GM19238 (cell line): ENCODE measurements around the gene HEXIM1.

Experiments used
- DNase-seq: peaks from one replicate; pipeline ENCODE4 v3.0.0; 2011; ENCODE audit warnings: low spot score; ENCODE audit not compliant: insufficient read length

HEXIM1 gene

DNA sequence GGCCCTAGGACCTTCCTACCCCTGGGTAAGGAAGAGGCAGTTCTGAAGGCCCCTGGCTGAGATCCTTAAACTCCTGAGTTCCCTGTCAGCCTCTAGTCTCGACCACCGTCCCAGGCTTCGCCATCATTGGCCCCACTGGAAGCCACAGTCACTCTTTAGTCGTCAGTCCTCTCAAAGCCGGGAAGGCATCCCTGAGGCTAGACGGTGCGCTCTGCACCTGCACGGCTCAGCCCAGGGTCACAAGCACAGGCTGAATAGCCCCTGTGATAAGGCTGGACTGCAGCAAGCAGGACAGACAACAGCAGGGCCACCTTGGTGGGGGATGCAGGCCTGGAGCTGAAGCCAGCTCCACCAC, 3.3 kb upstream of the HEXIM1 start:
- DNase-seq: no peak

DNA sequence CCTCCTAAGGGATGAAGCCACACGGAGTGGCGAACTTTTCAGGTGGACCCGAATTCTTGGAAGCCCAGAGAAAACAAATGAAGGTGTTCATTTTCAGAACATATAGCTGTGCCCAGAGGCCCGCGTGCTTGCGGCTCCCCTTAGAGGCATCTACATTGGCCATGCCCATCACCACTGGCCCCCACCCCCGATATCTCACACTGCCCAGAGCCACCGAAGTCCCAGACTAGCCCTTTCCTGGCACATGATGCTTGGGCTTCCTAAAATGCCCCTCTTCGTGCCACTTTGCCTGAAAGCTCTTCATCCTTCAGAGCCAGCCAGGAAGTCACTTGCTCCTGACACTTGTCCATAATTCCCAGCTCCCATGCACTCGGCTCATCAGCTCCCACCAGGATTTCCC, 2.1 kb upstream of the HEXIM1 start:
- no peak for DNase-seq

DNA sequence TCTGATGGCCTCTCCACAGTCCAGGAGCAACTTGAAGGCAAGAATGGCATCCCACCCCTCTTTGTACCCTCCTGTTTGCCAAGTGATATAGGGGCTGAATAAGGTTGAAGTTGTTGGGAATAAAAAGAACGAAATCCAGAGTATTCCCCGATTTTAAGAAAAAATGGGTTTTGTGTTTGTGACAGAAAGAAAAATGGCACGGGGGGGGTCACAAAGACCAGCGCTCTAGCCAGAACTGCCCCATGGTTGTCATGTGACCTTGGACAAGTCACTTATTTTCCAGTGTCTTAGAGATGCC, 1.7 kb upstream of the HEXIM1 start:
- DNase-seq: no peak

DNA sequence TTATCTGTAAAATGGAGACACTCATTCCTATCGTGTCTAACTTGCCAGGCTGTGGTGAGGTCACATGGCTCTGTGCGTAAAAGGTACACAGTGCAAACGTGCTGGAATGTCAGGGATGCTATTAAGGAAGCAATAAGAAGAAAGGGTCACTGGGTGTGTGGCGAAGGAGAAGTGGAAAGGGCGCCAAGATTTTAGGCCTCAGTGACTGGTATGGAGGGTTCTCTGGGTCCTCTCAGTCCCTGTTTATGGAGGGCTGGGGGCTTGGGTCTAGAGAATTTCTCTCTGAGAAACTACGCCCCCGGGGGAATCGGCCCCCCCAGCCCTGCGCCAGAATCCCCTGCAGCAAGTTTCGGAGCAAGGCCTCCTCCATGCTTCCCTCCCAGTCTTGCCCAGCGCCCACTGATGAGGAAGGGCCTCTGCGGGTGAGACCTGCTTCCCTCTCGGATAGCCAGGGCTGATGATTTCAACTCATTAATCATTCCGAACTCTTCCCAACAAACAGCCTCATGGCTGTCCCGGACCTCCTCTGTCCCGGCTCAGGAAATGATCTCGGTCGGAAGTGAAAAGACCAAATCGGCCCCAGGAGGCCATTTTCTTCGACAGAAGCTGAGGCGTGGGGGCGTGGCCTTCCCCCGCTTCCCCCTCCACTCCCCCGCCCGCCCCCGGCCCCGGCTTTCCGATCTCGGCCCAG, 1.2 kb upstream of the HEXIM1 start:
- DNase-seq: peak; percentile 60

DNA sequence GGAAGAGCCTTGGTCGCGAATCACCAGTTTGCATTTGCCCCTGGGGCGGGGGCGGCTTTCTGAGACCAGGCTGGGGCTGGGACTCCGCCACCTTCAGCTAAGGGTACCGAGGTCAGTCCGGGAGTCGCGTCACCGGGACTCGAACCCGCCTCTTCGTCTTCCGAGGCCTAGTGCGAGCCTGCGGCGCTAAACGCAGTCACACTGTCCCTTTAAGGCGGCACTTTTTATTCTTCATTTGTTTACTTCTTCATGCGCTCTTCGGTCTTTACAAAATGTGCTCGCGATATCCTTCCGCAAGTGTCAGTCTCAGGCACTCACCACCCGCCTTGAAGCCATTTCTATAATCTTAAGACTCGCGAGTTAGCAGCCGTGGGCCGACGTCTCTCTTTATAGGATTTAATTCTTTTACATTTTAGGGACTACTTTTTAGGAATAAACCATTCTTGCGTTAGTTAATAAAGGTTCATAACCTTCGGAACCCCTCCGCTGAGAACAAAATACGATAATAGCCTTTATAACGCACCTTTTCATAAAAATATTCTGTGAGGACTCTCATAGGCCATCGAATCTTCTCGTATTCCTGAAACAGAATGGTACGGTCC, 593 bp upstream of the HEXIM1 start:
- DNase-seq: peak; percentile 59

DNA sequence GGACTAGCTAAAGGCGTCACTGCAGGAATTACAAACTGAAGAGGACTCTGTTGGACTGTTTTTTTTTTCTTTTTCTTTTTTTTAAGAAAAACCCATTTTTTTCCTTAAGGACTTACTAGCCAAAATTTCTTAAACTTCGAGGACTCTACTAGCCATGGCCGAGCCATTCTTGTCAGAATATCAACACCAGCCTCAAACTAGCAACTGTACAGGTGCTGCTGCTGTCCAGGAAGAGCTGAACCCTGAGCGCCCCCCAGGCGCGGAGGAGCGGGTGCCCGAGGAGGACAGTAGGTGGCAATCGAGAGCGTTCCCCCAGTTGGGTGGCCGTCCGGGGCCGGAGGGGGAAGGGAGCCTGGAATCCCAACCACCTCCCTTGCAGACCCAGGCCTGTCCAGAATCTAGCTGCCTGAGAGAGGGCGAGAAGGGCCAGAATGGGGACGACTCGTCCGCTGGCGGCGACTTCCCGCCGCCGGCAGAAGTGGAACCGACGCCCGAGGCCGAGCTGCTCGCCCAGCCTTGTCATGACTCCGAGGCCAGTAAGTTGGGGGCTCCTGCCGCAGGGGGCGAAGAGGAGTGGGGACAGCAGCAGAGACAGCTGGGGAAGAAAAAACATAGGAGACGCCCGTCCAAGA, 878 bp downstream of the HEXIM1 start:
- peak; percentile 66 for DNase-seq

DNA sequence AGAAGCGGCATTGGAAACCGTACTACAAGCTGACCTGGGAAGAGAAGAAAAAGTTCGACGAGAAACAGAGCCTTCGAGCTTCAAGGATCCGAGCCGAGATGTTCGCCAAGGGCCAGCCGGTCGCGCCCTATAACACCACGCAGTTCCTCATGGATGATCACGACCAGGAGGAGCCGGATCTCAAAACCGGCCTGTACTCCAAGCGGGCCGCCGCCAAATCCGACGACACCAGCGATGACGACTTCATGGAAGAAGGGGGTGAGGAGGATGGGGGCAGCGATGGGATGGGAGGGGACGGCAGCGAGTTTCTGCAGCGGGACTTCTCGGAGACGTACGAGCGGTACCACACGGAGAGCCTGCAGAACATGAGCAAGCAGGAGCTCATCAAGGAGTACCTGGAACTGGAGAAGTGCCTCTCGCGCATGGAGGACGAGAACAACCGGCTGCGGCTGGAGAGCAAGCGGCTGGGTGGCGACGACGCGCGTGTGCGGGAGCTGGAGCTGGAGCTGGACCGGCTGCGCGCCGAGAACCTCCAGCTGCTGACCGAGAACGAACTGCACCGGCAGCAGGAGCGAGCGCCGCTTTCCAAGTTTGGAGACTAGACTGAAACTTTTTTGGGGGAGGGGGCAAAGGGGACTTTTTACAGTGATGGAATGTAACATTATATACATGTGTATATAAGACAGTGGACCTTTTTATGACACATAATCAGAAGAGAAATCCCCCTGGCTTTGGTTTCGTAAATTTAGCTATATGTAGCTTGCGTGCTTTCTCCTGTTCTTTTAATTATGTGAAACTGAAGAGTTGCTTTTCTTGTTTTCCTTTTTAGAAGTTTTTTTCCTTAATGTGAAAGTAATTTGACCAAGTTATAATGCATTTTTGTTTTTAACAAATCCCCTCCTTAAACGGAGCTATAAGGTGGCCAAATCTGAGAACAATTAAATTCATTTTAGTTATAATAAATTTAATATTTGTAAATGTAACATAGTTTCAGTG, 1.7 kb downstream of the HEXIM1 start:
- DNase-seq: no peak

DNA sequence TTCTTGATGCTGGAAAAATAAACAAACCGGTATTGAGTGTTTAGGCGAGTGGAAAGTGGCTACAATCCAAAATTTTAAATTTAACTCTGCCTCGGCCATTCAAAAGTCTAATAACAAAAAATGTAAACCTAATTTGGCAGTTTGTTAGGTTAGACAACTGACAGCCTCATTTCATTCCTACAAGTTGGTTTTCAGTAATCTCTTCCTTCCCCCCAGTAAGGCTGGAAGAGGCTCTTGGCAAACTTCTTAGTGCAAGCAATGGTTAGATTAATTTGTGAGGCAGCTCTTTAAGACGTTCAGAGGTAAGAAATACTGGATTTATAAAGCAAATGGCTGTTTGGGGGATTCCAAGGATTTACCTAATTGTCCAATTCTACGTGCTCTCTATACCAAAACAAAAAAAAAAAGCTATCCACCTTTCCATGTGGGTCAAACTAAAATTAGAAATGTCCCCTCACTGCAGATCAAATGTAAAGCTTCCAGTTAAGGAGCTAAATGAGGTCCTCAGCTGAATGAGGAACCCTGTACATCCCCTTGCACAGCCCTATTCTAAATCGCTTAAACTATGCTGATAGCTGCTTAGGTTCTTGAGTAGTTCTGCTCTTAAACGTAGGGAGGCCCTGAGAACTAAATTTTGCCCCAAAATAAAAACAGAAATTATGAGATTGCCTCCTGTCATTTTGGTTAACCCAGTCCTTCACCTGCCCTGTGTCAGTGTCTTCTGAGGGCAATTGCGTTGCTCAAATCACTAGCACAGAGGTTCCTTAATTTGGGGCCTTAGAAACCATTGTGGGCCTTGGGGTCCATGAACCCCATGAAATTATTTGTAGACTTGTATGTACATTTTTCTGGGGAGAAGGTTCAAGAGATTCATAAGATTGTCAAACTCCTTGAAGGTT, 2.9 kb downstream of the HEXIM1 start:
- DNase-seq: no peak

DNA sequence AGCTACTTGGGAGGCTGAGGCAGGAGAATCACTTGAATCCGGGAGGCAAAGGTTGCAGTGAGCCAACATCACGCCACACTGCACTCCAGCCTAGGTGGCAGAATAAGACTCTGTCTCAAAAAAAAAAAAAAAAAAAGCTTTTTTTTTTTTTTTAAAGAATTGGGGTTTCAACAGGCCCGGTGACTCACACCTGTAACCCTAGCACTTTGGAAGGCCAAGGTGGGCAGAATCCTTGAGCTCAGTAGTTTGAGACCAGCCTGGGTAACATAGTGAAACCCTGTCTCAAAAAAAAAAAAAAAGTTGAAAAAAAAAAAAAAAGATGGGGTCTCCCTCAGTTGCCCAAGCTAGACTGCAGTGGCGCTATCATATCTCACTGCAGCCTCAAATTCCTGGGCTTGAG, 6.8 kb downstream of the HEXIM1 start:
- DNase-seq: no peak

DNA sequence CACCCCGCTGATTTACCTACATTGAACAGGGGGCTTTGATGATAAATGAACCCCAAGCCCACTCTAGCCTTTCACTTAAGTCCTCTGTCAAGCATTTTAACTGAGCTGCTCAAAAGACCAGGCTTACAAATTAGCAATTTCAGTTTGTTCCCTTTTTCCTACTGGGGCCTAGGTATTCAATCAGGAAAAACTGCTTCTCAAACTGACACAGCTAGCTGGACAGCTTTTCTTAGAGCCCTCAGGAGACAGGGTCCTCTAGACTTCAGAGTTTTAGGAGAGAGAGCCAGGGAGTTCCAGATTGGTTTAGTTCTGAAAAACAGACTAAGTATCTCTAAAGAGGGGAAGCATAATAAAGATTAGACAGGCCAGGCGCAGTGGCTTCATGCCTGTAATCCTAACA, 7.2 kb downstream of the HEXIM1 start:
- no peak for DNase-seq

DNA sequence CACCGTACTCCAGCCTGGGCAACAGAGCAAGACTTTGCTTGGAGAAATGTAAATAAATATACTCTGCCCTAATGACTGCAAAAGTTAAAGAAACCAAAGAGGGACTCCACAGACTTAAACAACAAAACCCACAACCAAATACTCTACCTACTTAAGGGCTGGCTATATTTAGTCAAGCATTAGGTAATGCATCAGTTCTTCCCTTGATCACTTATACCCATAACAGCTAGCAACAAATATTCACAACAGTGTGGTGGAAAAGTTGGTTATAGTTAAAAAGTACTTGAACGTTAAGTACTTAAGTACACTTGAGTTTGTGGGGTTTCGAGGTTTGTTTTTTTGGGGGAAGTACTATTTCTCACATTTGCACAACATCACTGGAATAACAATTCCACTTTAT, 8.0 kb downstream of the HEXIM1 start:
- DNase-seq: no peak

DNA sequence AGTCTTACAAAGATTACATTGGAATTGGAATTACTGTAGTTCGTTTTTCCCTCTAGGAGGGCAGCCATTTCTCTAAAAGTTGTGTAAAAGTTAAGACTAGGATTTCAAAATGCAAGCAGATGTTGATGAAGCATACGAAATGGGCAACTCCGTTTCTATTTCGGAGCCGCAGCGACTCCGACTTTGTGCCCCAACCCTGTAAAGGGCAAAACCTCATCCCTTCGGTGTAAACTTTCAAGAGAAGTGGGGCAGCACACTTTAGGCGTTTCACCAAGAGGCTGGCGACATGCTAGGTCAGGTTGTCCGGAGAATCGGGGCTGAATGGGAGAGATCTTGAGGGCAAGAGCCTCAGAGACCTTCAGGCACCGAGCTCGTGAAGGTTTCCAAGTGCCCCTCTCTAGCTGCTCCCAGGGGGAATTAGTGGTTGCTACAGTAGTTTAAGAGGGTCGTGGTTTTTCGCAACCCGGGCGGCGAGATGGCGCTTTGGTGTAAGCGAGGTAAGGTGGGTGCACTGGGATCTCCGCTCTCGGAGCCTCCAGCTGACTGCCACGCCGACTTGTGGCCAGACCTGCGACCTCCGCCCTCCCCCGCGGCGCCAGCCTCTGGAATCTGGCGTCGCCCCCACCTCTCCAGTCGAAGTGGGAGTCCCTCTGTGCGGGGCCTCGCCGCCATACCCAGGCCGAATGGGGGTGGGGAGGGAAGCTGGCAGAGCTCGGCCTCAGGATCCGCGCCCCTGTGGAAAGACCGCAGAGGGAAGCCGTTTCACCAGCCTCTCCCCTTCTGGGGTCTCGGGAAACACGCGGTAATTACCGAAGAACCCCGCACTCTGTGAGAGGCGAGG, 12.4 kb downstream of the HEXIM1 start:
- DNase-seq: peak; percentile 39

DNA sequence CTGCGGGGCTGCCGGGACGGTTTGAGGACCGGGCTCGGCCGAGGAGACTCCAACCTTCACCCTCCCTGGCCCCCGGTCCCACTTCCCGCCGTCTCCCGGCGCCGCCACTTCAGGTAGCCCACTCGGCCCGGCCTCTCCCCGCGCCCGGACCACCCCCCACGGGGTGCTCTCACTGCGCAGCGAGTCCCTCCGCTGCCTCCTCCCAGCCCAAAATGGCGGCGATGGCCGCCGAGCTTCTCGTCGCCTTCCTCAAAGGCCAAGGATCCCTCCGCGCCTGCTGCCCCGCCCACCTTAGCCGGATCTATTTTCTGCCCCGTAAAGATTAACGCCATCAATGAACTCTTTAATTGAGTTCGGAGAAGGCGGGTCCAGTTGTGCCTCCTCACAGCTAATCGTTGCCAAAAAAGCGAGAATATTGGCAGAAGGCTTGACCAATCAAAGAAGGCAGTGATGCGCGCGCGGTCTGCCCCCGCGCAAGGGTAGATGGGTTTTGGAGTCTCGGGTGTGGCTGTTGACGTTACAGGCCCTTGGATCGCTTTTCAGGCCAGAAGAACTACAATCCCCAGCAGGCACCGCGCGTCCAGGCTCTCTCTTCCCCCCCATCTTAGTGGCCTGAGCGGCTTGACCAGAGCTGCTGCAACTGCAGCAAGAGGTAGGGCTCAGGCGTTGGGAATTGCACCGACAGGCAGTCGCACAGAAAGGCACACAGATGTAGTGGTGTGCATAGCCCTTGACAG, 13.2 kb downstream of the HEXIM1 start, which contains the start of gene HEXIM2:
HEXIM2 (plus strand) TSS at position 588 of the 737 bp plus-strand sequence. CDS start 919 bp downstream, outside the sequence.
- peak; percentile 93 for DNase-seq

DNA sequence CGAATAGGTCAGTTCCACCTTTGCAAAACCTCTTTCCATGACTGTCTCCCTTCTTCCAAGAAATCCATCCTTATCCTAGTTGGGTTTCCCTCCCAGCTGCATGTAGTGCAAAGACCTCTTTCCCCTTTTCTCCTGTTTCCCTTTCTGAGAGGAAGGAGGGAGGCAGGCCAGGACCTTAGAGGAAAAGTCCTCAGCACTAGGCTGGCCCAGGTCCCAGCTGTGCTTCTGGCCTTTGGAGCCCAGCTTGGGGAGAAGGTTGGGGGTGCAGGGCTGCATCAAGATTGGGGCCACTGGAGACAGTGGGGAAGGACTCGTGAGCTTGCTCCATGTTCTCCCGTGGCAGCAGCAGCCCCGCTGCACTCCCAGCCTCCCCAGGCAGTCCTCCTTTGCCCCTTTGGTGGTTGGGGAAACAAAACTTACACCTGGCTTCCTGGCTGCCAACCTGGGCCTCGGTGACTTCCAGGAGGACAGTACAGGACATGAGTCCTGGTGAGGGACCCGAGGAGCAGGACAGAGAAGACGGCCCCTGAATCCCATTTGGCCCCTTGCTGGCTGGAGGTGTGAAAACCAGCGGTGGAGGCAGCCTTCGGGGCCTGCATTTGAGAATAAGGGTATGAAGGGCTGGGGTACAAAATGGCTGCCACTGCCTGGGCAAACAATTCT, 13.9 kb downstream of the HEXIM1 start:
- DNase-seq: no peak

DNA sequence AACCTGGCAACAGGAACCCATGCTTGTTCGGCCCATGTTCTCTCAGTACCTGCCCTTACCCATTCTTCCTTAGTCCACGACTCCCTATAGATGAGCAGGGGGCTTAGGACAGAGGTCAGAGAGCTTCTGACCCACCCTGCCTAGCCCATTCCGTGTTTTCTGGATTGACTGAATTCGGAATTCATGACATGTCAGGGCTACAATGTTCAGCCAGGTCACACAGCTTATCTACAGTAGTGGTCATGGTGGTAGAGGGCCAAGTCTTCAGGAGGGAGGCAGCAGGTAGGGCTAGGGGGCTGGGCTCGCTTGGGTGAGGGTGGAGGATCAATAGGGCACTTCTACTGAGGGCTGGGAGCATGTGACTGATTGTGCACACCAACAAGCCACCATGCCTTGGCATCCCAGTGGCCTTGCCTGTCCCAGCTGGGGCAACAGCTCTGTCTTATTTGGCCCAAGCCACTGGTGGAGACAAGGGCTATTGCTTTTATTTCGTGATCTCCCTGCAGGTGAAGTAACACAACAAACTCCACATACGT, 16.5 kb downstream of the HEXIM1 start:
- DNase-seq: no peak

DNA sequence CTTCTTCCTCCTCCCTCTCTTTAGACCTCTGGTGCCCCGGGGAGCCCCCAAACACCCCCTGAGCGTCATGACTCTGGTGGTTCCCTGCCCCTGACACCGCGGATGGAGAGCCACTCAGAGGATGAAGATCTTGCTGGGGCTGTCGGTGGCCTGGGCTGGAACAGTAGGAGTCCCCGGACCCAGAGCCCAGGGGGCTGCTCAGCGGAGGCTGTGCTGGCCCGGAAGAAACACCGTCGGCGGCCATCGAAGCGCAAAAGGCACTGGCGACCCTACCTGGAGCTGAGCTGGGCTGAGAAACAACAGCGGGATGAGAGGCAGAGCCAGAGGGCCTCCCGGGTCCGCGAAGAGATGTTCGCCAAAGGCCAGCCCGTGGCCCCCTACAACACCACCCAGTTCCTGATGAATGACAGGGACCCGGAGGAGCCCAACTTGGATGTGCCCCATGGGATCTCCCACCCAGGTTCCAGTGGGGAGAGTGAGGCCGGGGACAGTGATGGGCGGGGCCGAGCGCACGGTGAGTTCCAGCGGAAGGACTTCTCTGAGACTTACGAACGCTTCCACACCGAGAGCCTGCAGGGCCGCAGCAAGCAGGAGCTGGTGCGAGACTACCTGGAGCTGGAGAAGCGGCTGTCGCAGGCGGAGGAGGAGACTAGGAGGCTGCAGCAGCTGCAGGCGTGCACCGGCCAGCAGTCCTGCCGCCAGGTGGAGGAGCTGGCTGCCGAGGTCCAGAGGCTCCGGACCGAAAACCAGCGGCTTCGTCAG, 20.9 kb downstream of the HEXIM1 start:
- DNase-seq: no peak

DNA sequence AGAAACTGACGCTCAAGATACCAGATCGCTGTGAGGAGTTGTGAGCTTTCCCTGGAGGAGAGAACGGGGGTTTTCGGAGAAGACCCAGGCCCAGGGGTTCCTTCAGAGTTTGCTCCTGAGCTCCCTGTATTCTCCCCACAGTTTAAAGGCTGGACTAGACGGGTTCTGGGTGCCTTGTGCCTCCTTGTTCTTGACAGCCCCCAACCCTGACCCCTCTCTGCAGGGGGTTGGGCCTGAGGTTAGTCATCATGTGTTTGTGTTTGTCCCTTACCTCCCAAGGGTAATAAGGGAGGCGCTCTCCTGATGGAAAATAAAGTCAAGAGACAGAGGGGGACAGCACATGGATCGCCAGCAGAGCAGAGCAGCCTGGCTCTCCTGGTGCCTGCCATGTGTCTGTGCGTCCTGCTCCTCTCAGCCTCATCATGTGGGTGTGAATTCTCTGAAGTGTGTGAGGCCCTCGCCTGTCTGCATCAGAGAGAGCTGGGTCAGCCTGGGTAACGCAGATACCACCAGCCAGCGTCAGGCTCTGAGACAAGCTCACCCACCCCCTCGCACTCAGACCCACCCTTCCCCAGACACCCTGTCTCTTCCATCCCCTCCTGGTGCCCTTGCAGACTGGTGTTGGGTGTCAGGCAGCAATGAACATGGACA, 22.1 kb downstream of the HEXIM1 start:
- DNase-seq: no peak
